HG03439 (cell line): ENCODE results near the gene DDA1.
"Not testable (repeated sequence)": the region's sequence is repeated elsewhere in the genome, so short reads cannot be mapped to it uniquely, and the experiment has no call there.

Experiments used
- ATAC-seq: cut with Tn5 transposase; IDR thresholded peaks from one replicate; pipeline ENCODE4 v1.9.1; 2021; ENCODE audit warnings: mild to moderate bottlenecking, moderate library complexity; ENCODE audit not compliant: unreplicated experiment

Gene DDA1

DNA sequence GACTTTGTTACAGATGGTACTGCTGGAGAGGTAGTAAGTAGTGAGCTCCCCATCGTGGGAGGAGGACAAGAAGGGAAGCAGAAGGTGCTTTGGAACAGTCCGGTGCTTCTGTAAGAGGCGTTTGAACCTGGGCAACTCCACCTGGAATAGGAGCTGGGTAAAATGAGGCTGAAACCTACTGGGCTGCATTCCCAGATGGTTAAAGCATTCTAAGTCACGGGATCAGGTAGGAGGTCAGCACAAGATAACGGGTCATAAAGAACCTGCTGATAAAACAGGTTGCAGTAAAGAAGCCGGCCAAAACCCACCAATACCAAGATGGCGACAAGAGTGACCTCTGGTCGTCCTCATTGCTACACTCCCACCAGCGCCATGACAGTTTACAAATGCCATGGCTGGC lies 22.6 kb upstream of the DDA1 start:
- ATAC-seq = no peak

DNA sequence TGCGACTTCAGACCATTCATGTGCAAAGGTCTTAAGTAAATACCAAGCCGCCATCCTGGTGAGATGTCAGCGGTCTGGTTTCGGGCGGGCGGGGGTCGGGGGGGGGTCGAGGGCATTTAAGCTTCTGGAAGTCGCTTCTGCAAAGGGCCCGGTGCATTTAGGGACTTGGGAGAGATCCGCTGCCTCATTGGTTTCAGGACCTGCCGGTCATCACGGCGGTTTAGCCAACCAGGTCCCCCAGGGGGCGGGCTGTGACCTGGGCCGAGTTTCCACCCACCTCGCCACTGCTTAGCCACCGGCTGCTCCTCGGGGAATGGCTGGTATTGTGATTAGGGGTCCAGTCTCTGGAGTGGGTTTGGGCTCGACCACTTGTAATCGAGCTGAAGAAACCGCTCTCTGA lies 19.9 kb upstream of the DDA1 start:
- no peak for ATAC-seq

DNA sequence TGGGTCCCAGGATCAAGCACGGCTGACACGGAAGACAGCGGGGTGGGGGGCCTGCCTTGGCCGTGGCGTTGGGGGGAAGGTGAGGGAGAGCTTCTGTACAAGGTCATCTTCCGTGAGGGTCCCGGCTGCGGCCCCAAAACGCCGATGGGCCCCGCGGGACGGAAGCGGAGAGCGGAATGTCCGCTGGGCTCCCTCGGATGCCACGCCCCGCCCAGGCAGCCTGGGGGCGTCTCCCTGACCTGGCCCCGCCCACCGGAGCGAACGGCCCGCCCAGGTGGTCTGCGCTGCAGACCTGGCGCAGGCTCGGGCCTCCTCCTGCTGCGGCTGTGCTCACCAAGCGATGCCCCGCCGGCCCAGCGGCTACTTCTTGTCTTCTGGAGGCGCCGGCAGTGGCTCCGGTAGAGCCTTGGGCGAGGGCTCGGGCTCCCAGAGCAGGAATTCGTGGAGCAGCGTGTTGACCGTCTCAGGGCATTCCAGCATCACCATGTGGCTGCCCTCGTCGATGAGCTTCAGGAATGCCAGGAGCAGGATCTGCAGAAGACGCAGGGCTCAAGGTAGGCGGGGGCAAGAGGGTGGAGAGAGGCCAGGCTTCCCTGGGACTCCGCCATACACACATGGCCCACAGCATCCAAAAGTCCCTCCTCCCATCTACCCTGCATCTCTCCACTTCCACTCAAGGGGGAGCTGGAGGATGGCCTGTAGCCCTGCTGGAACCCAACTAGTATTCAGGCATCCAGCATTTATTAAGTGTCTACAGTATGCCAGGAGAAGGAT lies 16.9 kb upstream of the DDA1 start:
- peak; percentile 55 for ATAC-seq

DNA sequence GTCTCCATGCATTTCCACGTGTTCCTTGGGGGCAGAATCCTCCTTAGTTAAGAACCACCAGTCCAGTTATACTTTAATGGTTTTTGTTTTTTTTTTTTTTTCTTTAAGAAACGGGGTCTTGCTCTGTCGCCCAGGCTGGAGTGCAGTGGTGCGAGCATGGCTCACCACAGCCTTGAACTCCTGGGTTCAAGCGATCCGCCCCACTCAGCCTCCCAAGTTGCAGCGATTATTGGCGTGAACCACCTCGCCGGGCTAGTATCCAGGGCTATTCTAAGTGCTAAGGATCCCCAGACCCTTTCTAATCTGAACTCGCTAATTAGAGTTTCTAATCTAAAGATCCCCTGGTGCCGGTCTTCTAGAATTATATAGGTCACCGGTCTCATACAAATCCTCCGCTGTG lies 15.8 kb upstream of the DDA1 start:
- ATAC-seq = no peak

DNA sequence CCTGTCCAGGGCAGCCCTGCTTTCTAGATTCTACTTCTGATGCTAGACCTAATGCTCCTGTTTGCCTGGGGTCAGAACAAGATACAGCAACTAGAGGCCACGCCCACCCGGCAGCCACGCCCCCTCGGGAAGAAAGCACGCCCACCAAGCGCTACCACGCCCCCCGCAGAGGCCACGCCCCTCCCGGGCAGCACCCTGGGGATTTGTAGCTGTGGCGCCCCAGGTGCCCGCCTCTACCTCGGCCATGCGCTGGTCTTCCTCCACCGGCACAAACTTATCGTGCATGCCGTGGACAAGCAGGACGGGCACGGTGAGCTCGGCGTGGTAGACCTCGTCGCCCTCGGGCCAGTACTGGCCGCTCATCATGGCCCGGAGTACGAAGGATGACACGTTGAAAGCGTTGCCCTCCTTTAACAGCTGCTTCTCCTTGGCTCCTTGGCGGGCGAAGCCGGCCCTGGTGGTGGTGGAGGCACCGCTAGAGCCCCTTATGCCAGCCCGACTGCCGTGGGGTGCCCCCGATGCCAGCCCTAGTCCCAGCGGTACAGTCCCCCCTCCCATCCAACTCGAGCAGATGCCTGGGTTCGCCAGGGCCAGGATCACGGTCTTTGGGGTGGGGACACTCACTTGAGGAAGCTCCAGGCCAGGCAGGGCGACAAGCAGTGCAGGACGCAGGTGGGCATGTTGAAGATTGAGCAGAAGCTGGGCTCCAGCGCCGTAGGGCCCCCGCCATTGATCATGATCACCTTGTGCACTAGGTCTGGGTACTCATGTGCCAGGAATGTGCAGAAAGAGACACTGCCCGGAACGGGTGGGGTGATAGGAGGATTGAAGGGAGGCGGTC lies 15.1 kb upstream of the DDA1 start:
- no peak for ATAC-seq

DNA sequence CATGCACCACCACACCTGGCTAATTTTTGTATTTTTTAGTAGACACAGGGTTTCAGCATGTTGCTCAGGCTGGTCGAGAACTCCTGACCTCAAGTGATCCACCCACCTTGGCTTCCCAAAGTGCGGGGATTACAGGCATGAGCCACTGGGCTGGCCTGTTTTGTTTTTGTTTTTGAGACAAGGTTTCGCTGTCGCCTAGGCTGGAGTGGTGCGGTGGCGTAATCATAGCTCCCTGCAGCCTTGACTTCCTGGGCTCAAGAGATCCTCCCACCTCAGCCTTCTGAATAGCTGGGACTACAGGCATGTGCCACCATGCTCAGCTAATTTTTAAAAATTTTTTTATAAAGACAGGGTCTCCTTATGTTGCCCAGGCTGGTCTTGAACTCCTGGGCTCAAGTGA lies 13.8 kb upstream of the DDA1 start:
- not testable (repeated sequence) for ATAC-seq

DNA sequence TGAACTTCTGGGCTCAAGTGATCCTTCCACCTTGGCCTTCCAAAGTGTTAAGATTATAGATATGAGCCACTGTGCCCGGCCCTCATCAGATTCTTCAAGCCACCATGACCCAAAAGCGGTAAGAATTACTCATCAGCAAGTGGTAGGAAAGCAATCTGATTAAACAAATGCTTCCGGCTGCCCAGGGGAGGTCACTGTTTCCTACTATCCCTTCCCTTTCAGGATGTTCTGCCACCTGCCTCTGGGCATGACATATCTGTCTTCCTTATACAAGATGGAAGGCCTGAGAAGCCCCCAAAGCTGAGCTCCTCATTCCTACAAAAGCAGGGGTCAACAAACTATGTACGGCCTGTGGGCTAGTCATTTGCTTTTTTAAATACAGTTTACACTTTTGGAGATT lies 13.1 kb upstream of the DDA1 start:
- ATAC-seq = no peak

DNA sequence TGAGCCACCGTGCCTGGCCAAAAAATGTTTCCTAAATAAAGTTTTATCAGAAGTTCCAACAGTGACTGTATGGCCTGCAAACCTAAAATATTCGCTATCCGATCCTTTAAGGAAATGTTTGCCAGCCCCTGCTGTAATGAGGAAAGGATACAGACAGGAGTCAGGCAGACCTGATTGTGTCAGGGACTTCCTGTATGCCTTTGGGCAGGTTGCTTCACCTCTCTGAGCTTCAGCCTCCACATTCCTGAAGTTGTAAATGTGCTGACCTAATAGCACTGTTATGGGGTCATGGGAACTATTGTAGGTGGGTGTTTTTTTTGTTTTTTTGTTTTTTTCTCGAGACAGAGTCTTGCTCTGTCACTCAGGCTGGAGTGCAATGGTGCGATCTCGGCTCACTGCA lies 12.4 kb upstream of the DDA1 start:
- no peak for ATAC-seq

DNA sequence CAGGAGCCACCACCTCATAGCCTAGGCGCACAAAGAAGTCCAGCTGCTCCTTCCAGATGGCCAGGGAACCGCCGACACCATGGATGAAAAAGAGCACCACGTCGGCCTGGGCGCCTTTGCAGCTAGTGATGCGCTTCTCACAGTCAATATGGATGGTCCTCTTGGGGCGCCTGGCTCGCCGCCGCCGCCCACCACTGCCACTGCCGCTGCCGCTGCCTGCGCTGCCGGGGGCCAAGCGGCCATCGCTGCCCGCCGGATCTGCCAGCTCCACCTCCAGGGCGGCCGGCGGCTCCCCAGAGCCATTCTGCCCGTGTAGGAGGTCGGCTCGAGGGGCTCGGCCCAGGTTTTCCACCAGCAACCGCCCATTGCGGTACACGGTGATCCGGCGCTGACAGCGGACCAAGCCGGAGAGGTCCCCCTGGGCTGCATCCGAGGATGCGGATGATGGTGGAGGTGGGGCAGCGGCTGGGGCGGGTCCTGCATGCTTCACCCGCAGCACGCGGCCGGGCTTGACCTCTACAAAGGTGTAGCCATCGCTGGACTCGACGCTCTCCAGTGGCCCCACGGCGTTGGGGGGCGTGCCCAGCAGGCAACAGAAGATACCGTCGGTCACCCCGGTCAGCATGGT lies 8.3 kb upstream of the DDA1 start:
- no peak for ATAC-seq

DNA sequence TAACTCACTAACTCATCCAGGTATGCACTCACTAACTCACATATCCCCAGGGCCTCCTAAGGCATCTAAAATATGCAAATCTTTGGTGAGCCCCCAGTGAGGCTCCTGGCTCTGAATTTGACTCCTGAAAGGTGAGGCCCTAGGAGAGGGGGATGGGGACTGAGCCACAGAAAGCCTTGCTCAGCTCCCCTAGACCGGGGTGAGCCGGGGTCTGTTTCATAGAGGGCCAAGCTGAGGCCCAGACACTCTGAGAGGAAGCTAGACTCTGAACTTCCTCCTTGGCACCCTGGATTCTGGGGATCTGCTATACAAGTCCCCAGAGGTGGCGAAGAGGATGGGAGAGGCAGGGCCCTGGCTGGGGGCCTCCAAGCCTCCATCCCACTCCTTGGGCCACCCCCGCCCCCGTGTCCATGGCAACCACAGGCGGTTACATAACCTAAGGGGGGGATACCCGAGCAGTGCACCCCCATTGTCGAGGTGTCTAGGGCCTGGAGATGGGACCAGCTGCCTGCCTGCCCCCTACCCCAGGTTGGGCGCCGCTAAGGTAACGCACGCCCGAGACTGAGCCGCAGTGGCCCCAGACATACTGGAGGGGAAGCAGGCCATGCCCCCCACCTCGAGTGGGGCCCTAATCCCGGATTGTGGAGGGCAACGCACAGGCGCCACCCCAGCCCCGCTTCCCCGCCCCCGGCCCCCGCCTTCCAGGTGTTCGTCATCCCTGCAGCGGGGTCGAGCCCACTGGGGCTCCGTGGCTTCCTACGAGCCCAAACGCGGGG lies 6.8 kb upstream of the DDA1 start:
- no peak for ATAC-seq

DNA sequence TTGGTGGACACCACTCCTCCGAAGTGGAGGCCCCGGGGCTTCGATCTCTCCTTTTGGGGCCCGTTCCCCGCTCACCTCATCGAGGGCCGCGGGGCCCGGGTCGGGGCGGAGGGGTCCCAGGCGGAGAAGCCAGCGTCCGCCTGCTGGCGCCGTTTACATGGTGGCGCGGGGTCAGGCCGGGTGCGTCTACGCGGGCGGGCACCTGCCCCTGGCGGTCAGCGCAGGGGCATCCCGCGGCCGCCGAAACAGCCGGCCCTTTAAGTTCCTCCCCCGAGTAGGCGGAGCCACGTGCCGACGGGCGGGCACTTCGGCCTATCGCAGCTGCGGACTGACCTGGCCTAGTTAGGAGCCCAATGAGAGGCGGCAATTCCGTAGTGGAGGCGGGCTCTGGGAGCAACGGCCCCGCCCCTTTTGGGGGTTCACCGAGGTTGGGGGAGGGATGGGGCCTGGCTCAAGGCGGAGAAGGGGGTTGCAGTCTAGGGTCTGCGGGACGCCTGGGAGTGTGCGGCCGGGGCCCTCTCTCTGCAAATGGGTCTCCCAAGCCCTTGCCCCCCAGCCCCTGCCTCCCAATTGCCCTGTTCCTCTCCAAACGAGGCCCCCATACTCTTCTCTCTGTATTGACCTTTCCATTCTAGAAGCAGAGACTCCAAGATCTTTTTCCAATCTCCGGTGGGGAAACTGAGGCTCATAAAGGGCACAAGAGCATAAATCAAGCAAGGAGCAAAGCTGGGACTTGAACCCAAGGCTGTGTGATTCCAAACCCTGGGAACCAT lies 6.0 kb upstream of the DDA1 start, which contains the start of gene ABHD8:
ABHD8 (minus strand) TSS at position 259 of the 773 bp plus-strand sequence. CDS start 1,809 bp downstream, outside the sequence.
- peak; percentile 46 for ATAC-seq

DNA sequence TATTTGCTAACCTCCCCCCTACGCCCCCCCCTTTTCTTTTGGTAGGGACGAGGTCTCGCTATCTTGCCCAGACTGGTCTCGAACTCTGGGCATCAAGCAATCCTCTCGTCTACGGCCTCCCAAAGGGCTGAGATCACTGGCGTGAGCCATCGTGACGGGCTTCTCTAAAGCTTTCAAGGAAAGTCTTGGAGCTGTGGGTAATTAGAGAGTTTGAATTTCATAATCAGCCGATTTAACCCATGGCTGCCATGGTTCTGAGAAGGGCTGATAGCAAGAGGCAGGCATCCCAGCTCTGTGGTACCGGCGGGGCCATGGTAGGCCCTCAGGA lies 5.5 kb upstream of the DDA1 start:
- ATAC-seq = no peak

DNA sequence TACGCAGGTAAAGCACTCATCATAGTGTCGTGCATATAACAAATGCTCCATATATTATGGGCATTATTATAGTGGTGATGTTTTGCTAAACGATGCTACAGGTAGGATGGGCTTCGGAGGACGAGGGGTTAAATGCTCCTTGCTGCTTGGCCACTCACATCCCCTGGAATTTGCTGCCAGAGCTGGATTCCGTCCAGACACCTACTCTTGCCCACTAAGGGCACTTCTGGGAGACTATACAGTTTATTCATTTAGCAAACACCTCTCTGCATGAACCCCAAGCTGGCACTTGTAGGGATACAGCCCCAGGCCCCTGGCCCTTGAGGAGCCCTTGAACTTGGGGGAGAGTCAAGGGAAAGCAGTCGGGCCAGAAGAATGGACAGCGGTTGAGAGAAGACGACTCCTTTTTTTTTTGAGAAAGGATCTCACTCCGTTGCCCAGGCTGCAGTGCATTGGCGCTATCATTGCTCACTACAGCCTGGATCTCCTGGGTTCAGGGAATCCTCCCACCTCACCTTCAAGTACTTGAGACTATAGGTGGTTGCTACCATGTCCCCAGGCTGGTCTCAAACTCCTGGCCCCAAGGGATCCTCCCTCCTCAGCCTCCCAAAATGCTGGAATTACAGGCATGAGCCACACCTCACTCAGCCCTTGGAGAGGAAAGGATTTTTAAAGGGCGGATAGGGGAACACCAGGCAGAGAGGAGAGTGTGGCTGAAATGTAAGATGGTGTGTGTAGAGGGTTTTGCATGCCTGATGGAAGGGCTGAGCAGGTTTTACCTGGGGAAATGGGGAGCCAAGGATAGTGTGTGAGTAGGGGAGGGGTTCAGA lies 4.8 kb upstream of the DDA1 start:
- ATAC-seq = no peak

DNA sequence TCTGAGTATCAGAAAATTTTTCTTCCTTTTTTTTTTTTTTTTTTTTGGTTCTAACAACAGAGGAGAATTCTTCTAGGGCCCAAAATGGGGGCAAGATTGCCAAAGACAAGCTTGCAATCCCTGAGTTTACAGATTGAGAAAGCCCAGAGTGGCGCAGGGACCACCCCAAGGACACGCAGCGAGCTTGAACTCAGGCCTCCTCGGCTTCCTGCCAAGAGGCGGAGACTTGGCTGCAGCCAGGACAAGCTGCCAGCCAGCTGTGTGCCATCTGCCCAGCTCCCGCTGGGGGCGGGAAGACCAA lies 4.2 kb upstream of the DDA1 start:
- ATAC-seq = no peak

DNA sequence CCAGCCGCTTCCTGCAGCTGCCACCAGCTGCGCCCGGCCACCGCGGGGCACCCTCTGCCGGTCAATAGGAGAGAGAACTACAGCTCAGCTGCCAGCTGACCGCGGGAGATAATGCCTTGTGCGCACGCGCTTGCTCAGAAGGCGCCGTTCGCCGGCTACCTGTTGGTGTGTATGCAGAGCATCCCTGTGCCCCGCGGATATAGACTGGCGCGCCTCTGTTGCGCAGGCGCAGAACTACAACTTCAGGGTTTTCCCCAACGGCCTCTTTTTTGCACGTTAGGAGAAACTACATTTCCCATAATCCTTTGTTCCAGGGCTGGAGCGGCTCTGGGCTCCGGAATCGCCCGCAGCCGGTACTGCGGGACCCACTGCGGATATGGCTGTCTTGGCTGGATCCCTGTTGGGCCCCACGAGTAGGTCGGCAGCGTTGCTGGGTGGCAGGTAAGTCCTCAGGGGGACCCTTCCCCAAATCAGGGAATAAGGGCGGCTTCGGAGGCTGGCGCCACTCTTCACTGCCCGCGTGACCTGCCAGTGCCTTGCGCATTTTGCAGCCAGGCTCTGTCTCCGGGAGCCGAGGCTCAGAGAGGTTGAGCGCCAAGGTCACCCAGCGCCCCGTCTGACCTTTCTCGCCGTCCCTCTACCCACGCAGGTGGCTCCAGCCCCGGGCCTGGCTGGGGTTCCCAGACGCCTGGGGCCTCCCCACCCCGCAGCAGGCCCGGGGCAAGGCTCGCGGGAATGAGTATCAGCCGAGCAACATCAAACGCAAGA lies 3.7 kb upstream of the DDA1 start, which contains the start of gene MRPL34:
MRPL34 (plus strand) TSS at position 356 of the 768 bp plus-strand sequence; CDS start at position 377, 21 bp downstream.
- ATAC-seq = peak; percentile 64

DNA sequence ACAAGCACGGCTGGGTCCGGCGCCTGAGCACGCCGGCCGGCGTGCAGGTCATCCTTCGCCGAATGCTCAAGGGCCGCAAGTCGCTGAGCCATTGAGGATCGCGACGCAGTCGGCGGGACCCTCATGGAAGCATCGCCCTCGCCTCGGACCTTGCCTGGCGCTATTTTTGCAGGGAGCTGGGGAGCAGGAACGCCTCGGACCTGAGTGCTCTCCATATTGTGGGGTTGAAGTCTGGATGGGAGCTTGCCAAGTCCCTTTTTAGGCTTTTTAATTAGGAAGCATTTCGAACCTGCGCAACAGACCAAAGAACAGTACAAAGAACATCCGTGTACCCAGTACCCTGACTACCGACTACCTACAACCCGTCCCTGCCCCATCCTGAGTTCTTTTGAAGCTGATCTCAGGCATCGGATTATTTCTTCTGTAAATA lies 3.1 kb upstream of the DDA1 start:
- ATAC-seq = no peak

DNA sequence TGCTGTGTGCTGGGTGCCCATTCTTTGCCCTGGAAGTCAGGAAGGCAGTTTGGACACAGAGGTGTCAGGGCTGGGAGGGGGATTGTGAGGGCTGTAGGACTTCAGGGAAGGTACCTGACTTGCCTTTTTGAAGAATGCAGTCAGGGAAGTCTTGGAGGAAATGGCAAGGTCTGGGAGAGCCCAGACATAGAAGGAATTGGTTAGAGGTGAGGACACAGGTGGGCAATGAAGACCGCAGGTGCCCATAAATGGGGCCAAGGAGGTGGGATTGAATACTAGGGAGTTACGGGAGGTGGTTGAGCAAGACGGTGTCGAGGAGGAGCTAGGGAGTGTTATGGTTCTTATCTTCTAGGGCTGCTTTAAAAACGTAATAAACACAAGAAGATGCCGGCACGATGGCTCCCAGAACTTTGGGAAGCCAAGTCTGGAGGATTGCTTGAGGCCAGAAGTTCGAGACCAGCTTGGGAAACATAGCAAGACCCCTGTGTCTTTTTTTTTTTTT lies 1.4 kb upstream of the DDA1 start:
- no peak for ATAC-seq

DNA sequence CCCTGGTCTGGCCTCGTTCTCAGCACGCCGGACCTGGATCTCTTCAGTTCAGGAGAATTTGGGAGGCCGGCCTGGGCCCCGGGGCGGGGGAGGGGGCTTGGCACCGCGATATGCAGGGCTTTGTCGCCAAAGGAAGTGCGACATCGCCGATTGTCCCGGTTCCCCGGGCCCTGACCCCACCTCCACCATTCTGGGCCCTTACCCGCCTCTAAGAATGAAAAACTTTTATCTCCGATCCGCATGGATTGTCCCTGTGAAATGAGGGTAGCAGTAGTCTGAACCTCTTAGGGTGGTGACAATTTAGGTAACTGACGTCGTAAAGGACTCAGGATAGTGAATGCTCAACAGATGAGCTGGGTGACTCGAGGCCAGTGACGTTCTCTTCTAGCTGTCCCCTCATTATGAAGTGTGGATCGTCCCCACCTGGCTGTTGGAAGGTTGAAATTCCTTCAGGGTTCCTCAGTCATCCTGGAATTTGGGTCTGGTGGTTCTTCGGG lies 650 bp downstream of the DDA1 start:
- ATAC-seq = no peak
